K562 treated with DMSO at 1 percent for 48 hours (cell line): Measurements from ENCODE around the gene CITED1. TPM values are rescaled to one million over a fixed set of nuclear protein-coding genes. Genes with fewer than 3 reads are reported as not detected.

Source experiments
- total RNA-seq: library from RNA; unstranded; fragments of 300-600 nt; gene quantifications from 2 replicates; pipeline ENCODE4 v1.2.3, GENCODE V29; 2022; ENCODE audit warnings: low replicate concordance; ENCODE audit errors: extremely low read depth

CITED1 gene
- total RNA-seq: not detected in 2 replicates

GRCh38 chrX:72305286-72306084 lies at the start of gene CITED1:
Gene CITED1 (minus strand): TSS chrX:72305914. CDS start chrX:72302869, 3,045 bp downstream.

Other genes with a start within 250 kb of the CITED1 start
- gene RTL5, start 174.0 kb downstream of the CITED1 start, total RNA-seq: not detected in 2 replicates
- not detected in 2 replicates for gene PIN4, start 124.2 kb downstream of the CITED1 start, total RNA-seq
- gene ERCC6L, start 66.9 kb downstream of the CITED1 start, total RNA-seq: not detected in 2 replicates
- gene RPS4X, start 28.7 kb downstream of the CITED1 start, total RNA-seq: 751 and 1,938 TPM in 2 replicates